GM15510 (cell line): ENCODE measurements around the gene DBI.

Experiments
- POLR2A ChIP-seq: IDR thresholded peaks from 3 replicates; pipeline ENCODE4 v1.6.1; 2011; ENCODE audit warnings: borderline replicate concordance; ENCODE audit not compliant: insufficient read length; ENCODE audit errors: extremely low read depth

The DBI gene

GRCh38 chr2:119414894-119415293 is 48.1 kb downstream of the DBI start:
- no peak for TF ChIP-seq POLR2A

DNA sequence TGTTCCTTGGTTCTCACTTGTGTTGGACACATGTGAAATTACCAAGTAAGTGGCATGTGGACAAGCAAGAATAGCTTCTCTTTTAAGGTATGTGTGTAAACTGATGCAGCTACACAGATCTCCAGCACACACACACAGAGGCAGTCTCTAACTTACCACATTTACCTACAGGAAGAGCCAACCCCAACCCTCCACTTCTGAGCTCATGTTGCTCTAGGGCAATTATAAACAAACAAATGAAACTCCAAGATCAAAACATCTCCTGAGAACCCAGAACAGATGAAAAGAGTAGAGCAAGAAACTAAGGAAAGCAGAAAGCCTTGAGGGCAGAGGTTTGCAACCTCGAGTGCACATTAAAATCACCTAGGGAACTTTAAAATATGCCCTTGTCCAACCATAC is 48.9 kb downstream of the DBI start:
- TF ChIP-seq POLR2A = no peak

- TF ChIP-seq POLR2A = no peak
These were observed 49.6 kb downstream of the DBI start for GRCh38 chr2:119416299-119416923.

- TF ChIP-seq POLR2A = no peak
These were observed 51.1 kb downstream of the DBI start for GRCh38 chr2:119417908-119418307.

DNA sequence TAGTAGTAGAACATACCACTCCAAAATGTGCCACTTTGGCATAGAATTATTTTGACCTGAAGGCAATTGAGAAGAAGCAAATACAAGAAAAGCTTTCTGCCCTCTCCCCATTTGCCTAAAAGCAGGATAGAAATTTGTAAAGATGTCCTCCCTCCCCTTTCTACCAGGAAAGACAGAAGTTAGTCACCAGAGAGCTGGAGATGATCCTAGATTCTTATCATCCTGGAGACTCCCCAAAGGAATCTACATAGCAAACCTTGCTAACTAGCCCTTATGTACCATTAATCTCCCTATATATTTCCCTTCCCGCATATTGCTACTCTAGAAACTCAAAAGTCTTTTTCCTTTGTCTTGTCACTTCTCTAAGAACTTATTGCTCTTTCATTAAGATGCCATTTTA is 52.3 kb downstream of the DBI start:
- TF ChIP-seq POLR2A = no peak

GRCh38 chr2:119419803-119420508 is 53.2 kb downstream of the DBI start:
- no peak for TF ChIP-seq POLR2A

- no peak for TF ChIP-seq POLR2A
These were observed 54.5 kb downstream of the DBI start for GRCh38 chr2:119421304-119421703.

DNA sequence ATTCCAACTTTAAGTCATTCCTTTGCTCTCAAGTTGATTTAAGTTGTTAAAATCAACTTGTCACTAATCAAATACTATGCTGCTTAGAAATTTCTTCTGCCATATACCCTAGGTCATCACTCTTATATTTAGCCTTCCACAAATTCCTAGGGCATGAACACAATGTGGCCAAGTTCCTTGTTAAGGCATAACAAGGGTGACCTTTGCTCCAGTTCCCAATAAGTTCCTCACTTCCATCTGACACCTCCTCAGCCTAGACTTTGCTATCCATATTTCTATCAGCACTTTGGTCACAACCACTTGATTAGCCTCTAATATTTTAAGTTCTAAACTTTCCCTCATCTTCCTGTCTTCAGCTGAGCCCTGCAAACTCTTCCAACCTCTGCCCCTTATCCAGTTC is 55.0 kb downstream of the DBI start:
- no peak for TF ChIP-seq POLR2A
